HepG2 (cell line): ENCODE data around the gene CPXM2. TPM values are rescaled to one million over a fixed set of nuclear protein-coding genes. Genes with fewer than 3 reads are reported as not detected.

Experiments
- ATAC-seq: fragments of 200-7000 bp; cut with Tn5 transposase; 3 replicates; pipeline ENCODE4 v1.9.1; 2020; ENCODE audit warnings: mild to moderate bottlenecking, moderate library complexity
- BruUV-seq: library from RNA; stranded (reverse); fragments of 400-500 nt; replicated peaks from 2 replicates; lab custom pipeline; 2021; lab: Mats Ljungman, UMichigan
- CTCF ChIA-PET: fragments of 300-600 bp; formaldehyde crosslinking; extraction: SDS; loops from one replicate; lab custom pipeline; 2021; ENCODE audit warnings: low total read pairs, inconsistent platforms, low intra/inter-chr PET ratio; lab: Yijun Ruan, JAX
- POLR2A ChIA-PET: fragments of 350-600 bp; sonication (Branson Sonifier 250); formaldehyde crosslinking; loops from one replicate; lab custom pipeline; 2020; ENCODE audit warnings: antibody characterized with exemption, inconsistent platforms; lab: Yijun Ruan, JAX
- DNase-seq: peaks from one replicate; pipeline ENCODE4 v3.0.0-alpha.2; 2015; ENCODE audit warnings: low spot score
- FAIRE-seq: peaks from 3 replicates; lab custom pipeline; 2011; peaks lifted over from hg19 to GRCh38; lab: Jason Lieb, UNC
- H2AFZ ChIP-seq: one replicate; pipeline ENCODE4 v1.6.1; 2011; ENCODE audit warnings: low read length, inconsistent platforms
- H3K27ac ChIP-seq: fragments of 300-600 bp; 3 replicates; pipeline ENCODE4 v1.8.0; 2011; ENCODE audit warnings: mixed run types, mild to moderate bottlenecking, mixed read lengths, low read length, inconsistent platforms; ENCODE audit not compliant: insufficient read depth; ENCODE audit errors: extremely low read length
- H3K27me3 ChIP-seq, 2 experiments: fragments of 200-600 bp in 1 of 2; 2 replicates in 1 of 2; 3 replicates in 1 of 2; pipeline versions ENCODE4 v1.6.0 to v1.8.0; 2011; ENCODE audit warnings: low read length in 2 of 2, mild to moderate bottlenecking in 2 of 2, moderate library complexity in 2 of 2, inconsistent platforms in 1 of 2; ENCODE audit not compliant: insufficient read depth in 2 of 2, control insufficient read depth in 1 of 2
- H3K36me3 ChIP-seq, 2 experiments: fragments of 200-600 bp in 1 of 2; replicated peaks in 1 of 2; 2 replicates in 1 of 2; 3 replicates in 1 of 2; pipeline versions ENCODE4 v1.5.1 to v1.8.0; 2011; ENCODE audit warnings: low read length in 2 of 2, inconsistent platforms in 1 of 2; ENCODE audit not compliant: insufficient read depth in 2 of 2, control insufficient read depth in 1 of 2
- H3K4me1 ChIP-seq: 2 replicates; pipeline ENCODE4 v1.5.1; 2012; ENCODE audit warnings: low read length, inconsistent platforms; ENCODE audit not compliant: insufficient read depth
- H3K4me2 ChIP-seq: 2 replicates; pipeline ENCODE4 v1.6.0; 2011; ENCODE audit warnings: low read depth, low read length, inconsistent platforms
- H3K4me3 ChIP-seq, 3 experiments: fragments of 200-600 bp in 1 of 3; sonication (generic), shearing (Covaris generic) in 1 of 3; replicated peaks in 1 of 3; 2 replicates each; pipeline ENCODE4 v1.5.1; 2011 to 2016; ENCODE audit warnings: low read length in 3 of 3, inconsistent platforms in 2 of 3, low read depth in 2 of 3, mild to moderate bottlenecking in 2 of 3, control low read depth in 1 of 3, mixed read lengths in 1 of 3; ENCODE audit not compliant: insufficient read depth in 1 of 3
- H3K79me2 ChIP-seq: one replicate; pipeline ENCODE4 v1.6.1; 2011; ENCODE audit warnings: low read length, inconsistent platforms; ENCODE audit not compliant: insufficient read depth
- H3K9ac ChIP-seq: 2 replicates; pipeline ENCODE4 v1.6.0; 2011; ENCODE audit warnings: mild to moderate bottlenecking, low read depth, low read length, inconsistent platforms; ENCODE audit not compliant: insufficient read depth
- H3K9me3 ChIP-seq: 2 replicates; pipeline ENCODE4 v1.5.1; 2012; ENCODE audit warnings: mild to moderate bottlenecking, low read length
- H4K20me1 ChIP-seq: 2 replicates; pipeline ENCODE4 v1.6.0; 2011; ENCODE audit warnings: inconsistent platforms, mild to moderate bottlenecking, low read length, moderate library complexity; ENCODE audit not compliant: insufficient read depth
- BRD4 ChIP-seq: sonication (generic); formaldehyde crosslinking; IDR thresholded peaks from 2 replicates; pipeline ENCODE4 v1.4.0; 2020; ENCODE audit warnings: missing genetic modification reagents
- DR1 ChIP-seq: sonication (generic); formaldehyde crosslinking; IDR thresholded peaks from 2 replicates; pipeline ENCODE4 v1.8.0; 2021; ENCODE audit warnings: mild to moderate bottlenecking, missing genetic modification reagents, inconsistent platforms
- GATAD1 ChIP-seq: IDR thresholded peaks from 2 replicates; pipeline ENCODE4 v1.6.1; 2016; ENCODE audit warnings: missing genetic modification reagents, missing compliant biosample characterization
- HMG20B ChIP-seq: conservative IDR thresholded peaks from 2 replicates; pipeline ENCODE4 v1.6.1; 2016; ENCODE audit warnings: missing genetic modification reagents, missing compliant biosample characterization
- IKZF4 ChIP-seq: sonication (generic); formaldehyde crosslinking; IDR thresholded peaks from 2 replicates; pipeline ENCODE4 v1.5.1; 2020; ENCODE audit warnings: borderline replicate concordance, mild to moderate bottlenecking, low read depth, missing genetic modification reagents; ENCODE audit errors: not compliant biosample characterization
- KMT2A ChIP-seq: sonication (generic); formaldehyde crosslinking; IDR thresholded peaks from 2 replicates; pipeline ENCODE4 v1.4.0; 2020; ENCODE audit warnings: missing genetic modification reagents
- NFYC ChIP-seq: IDR thresholded peaks from 2 replicates; pipeline ENCODE4 v1.6.1; 2016; ENCODE audit warnings: missing genetic modification reagents, missing compliant biosample characterization
- NKX3-1 ChIP-seq: sonication (generic); formaldehyde crosslinking; IDR thresholded peaks from 2 replicates; pipeline ENCODE4 v1.5.0; 2020; ENCODE audit warnings: missing genetic modification reagents
- ZNF160 ChIP-seq: sonication (generic); formaldehyde crosslinking; IDR thresholded peaks from 2 replicates; pipeline ENCODE4 v1.8.0; 2022; ENCODE audit warnings: mild to moderate bottlenecking, inconsistent platforms, missing genetic modification reagents
- ZNF367 ChIP-seq: sonication (generic); formaldehyde crosslinking; IDR thresholded peaks from 2 replicates; pipeline ENCODE4 v1.4.0; 2020; ENCODE audit warnings: missing genetic modification reagents, borderline replicate concordance
- WGBS: methylation state at CpG from one replicate; pipeline ENCODE4 v1.1.6; 2017; ENCODE audit warnings: low lambda C conversion rate; 5-methylcytosine and 5-hydroxymethylcytosine counted together
- in situ Hi-C: cut with HindIII; loops from 2 replicates; pipeline ENCODE4 v1.10.0; 2017; ENCODE audit warnings: low pct_unique_long_range_greater_than_20kb; ENCODE audit not compliant: extremely low pct_ligation_motif_present
- intact Hi-C: fragments of 100-400 bp; cut with micrococcal nuclease; formaldehyde crosslinking; loops from one replicate; pipeline ENCODE4 v1.10.0; 2022; ENCODE audit not compliant: unreplicated experiment
- polyA plus RNA-seq, 8 experiments: library from polyadenylated mRNA; depleted of rRNA in 3 of 8; stranded (reverse) in 7 of 8; unstranded in 1 of 8; fragments of >200 nt; fragmentation: Illumina TruSeq in 4 of 8; extraction: Trizol in 4 of 8; gene quantifications; 2 replicates each; pipeline versions ENCODE4 v1.2.1 to v1.2.3, GENCODE V29; 2011 to 2016; ENCODE audit warnings: low read depth in 4 of 8, missing spikeins in 1 of 8, mixed read lengths in 1 of 8; ENCODE audit not compliant: insufficient read depth in 1 of 8
- total RNA-seq, 5 experiments: library from RNA; depleted of rRNA; stranded (reverse); fragments of >200 nt; fragmentation: Illumina TruSeq; extraction: Trizol; gene quantifications; 2 replicates each; pipeline ENCODE4 v1.2.3, GENCODE V29; 2016; ENCODE audit warnings: low read depth in 1 of 5
- TF ChIP-seq, protein P1 (sequence below): sonication (generic); formaldehyde crosslinking; IDR thresholded peaks from 2 replicates; pipeline ENCODE4 v1.9.0; 2021; ENCODE audit warnings: missing genetic modification reagents, mild to moderate bottlenecking, borderline replicate concordance
- TF ChIP-seq, protein P2 (sequence below): sonication (generic); formaldehyde crosslinking; conservative IDR thresholded peaks from 2 replicates; pipeline ENCODE4 v1.4.0; 2020; ENCODE audit warnings: missing genetic modification reagents
- TF ChIP-seq, protein P3 (sequence below): sonication (generic); formaldehyde crosslinking; IDR thresholded peaks from 2 replicates; pipeline ENCODE4 v1.9.0; 2021; ENCODE audit warnings: missing genetic modification reagents, borderline replicate concordance
- TF ChIP-seq, protein P4 (sequence below): sonication (generic); formaldehyde crosslinking; IDR thresholded peaks from 2 replicates; pipeline ENCODE4 v1.4.0; 2020; ENCODE audit warnings: missing genetic modification reagents

The CPXM2 gene
- total and polyA plus RNA-seq, 2 of the 13 experiments (the other 11 are each of a cell fraction or from before 2014, with no cell fraction given) = 0.03 TPM; not detected in 1

DNA sequence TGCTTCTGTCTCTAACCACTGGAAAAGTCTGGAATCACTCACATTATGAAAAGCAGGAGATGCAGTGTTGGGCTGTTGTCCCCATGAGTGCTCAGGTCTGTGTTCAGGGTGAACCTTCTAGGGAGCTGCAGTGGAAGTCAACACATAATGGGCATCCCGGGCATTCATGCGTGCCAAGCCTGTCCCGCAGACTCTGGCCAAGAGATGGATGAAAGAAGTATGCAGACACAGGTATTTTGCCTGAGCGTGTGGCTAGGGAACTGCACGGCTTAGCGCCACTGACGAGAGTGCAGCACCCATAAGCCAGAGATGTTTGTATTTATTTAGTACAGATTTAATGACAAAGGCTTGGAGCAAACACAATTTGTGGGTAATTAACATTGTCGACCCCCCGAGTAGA, 140.7 kb downstream of the CPXM2 start:
- H3K4me3 ChIP-seq = no peak overlapping the region
- no peaks in the 10 kb centered on the region for H4K20me1 ChIP-seq
- 38% methylated on average over 9 of the region's 9 CpGs for WGBS
- no TSS peak for BruUV-seq
- H3K36me3 ChIP-seq = no peaks in the 10 kb centered on the region
- no peaks in the 10 kb centered on the region for H3K79me2 ChIP-seq
- no peak overlapping the region for H3K27ac ChIP-seq
- intact Hi-C loops (no loop called here), in situ Hi-C loops (no loop called here)
- no peak overlapping the region for H3K9ac ChIP-seq
- no peak for FAIRE-seq
- CTCF ChIA-PET = no interaction called here
- POLR2A ChIA-PET = no interaction called here
- ATAC-seq = no peak
- H3K4me1 ChIP-seq = no peaks in the 10 kb centered on the region
- no peak for DNase-seq
- no peak overlapping the region for H2AFZ ChIP-seq
- no peaks in the 10 kb centered on the region for H3K9me3 ChIP-seq
- no peak overlapping the region for H3K4me2 ChIP-seq
- peaks cover 3 to 6% of the 10 kb centered on the region in 2 experiments; a peak in 3 of 5 replicates for H3K27me3 ChIP-seq
- no peak for TF ChIP-seq HMG20B
- TF ChIP-seq DR1 (CRISPR knock-in tag) = no peak
- no peak for TF ChIP-seq ZNF367 (CRISPR knock-in tag)
- TF ChIP-seq, protein P1, sequence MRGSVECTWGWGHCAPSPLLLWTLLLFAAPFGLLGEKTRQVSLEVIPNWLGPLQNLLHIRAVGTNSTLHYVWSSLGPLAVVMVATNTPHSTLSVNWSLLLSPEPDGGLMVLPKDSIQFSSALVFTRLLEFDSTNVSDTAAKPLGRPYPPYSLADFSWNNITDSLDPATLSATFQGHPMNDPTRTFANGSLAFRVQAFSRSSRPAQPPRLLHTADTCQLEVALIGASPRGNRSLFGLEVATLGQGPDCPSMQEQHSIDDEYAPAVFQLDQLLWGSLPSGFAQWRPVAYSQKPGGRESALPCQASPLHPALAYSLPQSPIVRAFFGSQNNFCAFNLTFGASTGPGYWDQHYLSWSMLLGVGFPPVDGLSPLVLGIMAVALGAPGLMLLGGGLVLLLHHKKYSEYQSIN (CRISPR knock-in tag) = no peak
- TF ChIP-seq, protein P2, sequence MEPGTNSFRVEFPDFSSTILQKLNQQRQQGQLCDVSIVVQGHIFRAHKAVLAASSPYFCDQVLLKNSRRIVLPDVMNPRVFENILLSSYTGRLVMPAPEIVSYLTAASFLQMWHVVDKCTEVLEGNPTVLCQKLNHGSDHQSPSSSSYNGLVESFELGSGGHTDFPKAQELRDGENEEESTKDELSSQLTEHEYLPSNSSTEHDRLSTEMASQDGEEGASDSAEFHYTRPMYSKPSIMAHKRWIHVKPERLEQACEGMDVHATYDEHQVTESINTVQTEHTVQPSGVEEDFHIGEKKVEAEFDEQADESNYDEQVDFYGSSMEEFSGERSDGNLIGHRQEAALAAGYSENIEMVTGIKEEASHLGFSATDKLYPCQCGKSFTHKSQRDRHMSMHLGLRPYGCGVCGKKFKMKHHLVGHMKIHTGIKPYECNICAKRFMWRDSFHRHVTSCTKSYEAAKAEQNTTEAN (CRISPR knock-in tag) = no peak
- TF ChIP-seq, protein P3, sequence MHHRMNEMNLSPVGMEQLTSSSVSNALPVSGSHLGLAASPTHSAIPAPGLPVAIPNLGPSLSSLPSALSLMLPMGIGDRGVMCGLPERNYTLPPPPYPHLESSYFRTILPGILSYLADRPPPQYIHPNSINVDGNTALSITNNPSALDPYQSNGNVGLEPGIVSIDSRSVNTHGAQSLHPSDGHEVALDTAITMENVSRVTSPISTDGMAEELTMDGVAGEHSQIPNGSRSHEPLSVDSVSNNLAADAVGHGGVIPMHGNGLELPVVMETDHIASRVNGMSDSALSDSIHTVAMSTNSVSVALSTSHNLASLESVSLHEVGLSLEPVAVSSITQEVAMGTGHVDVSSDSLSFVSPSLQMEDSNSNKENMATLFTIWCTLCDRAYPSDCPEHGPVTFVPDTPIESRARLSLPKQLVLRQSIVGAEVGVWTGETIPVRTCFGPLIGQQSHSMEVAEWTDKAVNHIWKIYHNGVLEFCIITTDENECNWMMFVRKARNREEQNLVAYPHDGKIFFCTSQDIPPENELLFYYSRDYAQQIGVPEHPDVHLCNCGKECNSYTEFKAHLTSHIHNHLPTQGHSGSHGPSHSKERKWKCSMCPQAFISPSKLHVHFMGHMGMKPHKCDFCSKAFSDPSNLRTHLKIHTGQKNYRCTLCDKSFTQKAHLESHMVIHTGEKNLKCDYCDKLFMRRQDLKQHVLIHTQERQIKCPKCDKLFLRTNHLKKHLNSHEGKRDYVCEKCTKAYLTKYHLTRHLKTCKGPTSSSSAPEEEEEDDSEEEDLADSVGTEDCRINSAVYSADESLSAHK (CRISPR knock-in tag) = no peak
- TF ChIP-seq, protein P4, sequence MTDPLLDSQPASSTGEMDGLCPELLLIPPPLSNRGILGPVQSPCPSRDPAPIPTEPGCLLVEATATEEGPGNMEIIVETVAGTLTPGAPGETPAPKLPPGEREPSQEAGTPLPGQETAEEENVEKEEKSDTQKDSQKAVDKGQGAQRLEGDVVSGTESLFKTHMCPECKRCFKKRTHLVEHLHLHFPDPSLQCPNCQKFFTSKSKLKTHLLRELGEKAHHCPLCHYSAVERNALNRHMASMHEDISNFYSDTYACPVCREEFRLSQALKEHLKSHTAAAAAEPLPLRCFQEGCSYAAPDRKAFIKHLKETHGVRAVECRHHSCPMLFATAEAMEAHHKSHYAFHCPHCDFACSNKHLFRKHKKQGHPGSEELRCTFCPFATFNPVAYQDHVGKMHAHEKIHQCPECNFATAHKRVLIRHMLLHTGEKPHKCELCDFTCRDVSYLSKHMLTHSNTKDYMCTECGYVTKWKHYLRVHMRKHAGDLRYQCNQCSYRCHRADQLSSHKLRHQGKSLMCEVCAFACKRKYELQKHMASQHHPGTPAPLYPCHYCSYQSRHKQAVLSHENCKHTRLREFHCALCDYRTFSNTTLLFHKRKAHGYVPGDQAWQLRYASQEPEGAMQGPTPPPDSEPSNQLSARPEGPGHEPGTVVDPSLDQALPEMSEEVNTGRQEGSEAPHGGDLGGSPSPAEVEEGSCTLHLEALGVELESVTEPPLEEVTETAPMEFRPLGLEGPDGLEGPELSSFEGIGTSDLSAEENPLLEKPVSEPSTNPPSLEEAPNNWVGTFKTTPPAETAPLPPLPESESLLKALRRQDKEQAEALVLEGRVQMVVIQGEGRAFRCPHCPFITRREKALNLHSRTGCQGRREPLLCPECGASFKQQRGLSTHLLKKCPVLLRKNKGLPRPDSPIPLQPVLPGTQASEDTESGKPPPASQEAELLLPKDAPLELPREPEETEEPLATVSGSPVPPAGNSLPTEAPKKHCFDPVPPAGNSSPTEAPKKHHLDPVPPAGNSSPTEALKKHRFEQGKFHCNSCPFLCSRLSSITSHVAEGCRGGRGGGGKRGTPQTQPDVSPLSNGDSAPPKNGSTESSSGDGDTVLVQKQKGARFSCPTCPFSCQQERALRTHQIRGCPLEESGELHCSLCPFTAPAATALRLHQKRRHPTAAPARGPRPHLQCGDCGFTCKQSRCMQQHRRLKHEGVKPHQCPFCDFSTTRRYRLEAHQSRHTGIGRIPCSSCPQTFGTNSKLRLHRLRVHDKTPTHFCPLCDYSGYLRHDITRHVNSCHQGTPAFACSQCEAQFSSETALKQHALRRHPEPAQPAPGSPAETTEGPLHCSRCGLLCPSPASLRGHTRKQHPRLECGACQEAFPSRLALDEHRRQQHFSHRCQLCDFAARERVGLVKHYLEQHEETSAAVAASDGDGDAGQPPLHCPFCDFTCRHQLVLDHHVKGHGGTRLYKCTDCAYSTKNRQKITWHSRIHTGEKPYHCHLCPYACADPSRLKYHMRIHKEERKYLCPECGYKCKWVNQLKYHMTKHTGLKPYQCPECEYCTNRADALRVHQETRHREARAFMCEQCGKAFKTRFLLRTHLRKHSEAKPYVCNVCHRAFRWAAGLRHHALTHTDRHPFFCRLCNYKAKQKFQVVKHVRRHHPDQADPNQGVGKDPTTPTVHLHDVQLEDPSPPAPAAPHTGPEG (CRISPR knock-in tag) = no peak
- TF ChIP-seq BRD4 (CRISPR knock-in tag) = no peak
- TF ChIP-seq NKX3-1 = no peak
- TF ChIP-seq GATAD1 (CRISPR knock-in tag) = no peak
- TF ChIP-seq ZNF160 = no peak
- no peak for TF ChIP-seq KMT2A (CRISPR knock-in tag)
- TF ChIP-seq NFYC (CRISPR knock-in tag) = no peak
- no peak for TF ChIP-seq IKZF4
